Body of pancreas (tissue), 4 donors: ENCODE measurements around the gene CYSRT1. TPM values are rescaled to one million over a fixed set of nuclear protein-coding genes. Genes with fewer than 3 reads are reported as not detected.
A peak's percentile ranks its signal among the peaks of the same experiment; 100 is the strongest.
"Not testable (repeated sequence)": the region's sequence is repeated elsewhere in the genome, so short reads cannot be mapped to it uniquely, and the experiment has no call there.

ENCODE experiments used
- ATAC-seq: fragments of 150-250 bp; one replicate; pipeline ENCODE4 v1.9.1; 2016
- DNase-seq, 4 donors: peaks; one replicate each; pipeline ENCODE4 v3.0.0-alpha.2; 2019
- H3K27ac ChIP-seq, 4 donors: fragments of 200-600 bp; sonication (generic); 1 replicate in 3 of 4; 2 replicates in 1 of 4; pipeline versions ENCODE4 v1.5.1 to v1.6.1; 2016 to 2019; ENCODE audit warnings: mild to moderate bottlenecking in 1 of 4, mixed read lengths in 1 of 4, moderate library complexity in 1 of 4
- H3K27me3 ChIP-seq, 2 donors: fragments of 200-600 bp; sonication (generic); one replicate each; pipeline ENCODE4 v1.6.0; 2016; ENCODE audit warnings: mild to moderate bottlenecking in 1 of 2
- H3K36me3 ChIP-seq, 2 donors: fragments of 200-600 bp; sonication (generic); replicated peaks in 1 of 2; 2 replicates each; pipeline ENCODE4 v1.5.1; 2016; ENCODE audit warnings: low read depth in 2 of 2; ENCODE audit not compliant: insufficient read depth in 1 of 2
- H3K4me1 ChIP-seq: fragments of 200-600 bp; sonication (generic); one replicate; pipeline ENCODE4 v1.6.0; 2016
- H3K4me3 ChIP-seq, 2 donors: fragments of 200-600 bp; sonication (generic); 1 replicate in 1 of 2; 2 replicates in 1 of 2; pipeline ENCODE4 v1.5.1; 2016 to 2019
- H3K9me3 ChIP-seq, 3 donors: fragments of 200-600 bp; sonication (generic); 1 replicate in 2 of 3; 2 replicates in 1 of 3; pipeline ENCODE4 v1.5.1; 2016
- CTCF ChIP-seq, 7 experiments: fragments of 450-650 bp in 4 of 7; fragments of 200-600 bp in 3 of 7; sonication (generic) in 3 of 7; IDR thresholded peaks; one replicate each; pipeline ENCODE4 v1.5.1; 2016 to 2019; ENCODE audit warnings: antibody characterized with exemption in 7 of 7
- POLR2A ChIP-seq, 3 donors: fragments of 450-650 bp; IDR thresholded peaks; one replicate each; pipeline ENCODE4 v1.6.1; 2016; ENCODE audit warnings: antibody characterized with exemption in 3 of 3, mild to moderate bottlenecking in 2 of 3
- WGBS, 2 donors: methylation state at CpG; one replicate each; pipeline ENCODE4 v1.1.5; 2017; 5-methylcytosine and 5-hydroxymethylcytosine counted together
- intact Hi-C: fragments of 100-400 bp; cut with DNase I; formaldehyde crosslinking; loops from one replicate; pipeline ENCODE4 v1.15.1; 2023
- total RNA-seq, 2 donors: library from RNA; depleted of rRNA; stranded (reverse); fragments of >200 nt; gene quantifications; one replicate each; pipeline ENCODE4 v1.1.0, GENCODE V29; 2016

CYSRT1 gene
- total RNA-seq, 2 donors from 2014 or later = not detected

- no peak for TF ChIP-seq CTCF (IDR thresholded peaks at IDR 0.05)
- no peak for TF ChIP-seq POLR2A (IDR thresholded peaks at IDR 0.05)
- Histone ChIP-seq H3K9me3 (no peaks in the 10 kb centered on the region), H3K4me3 (no peak overlapping the region), H3K4me1 (peaks cover 37% of the 10 kb centered on the region), H3K36me3 (no peaks in the 10 kb centered on the region), H3K27me3 (peaks cover 0 to 14% of the 10 kb centered on the region in 2 donors), H3K27ac (peak overlapping the region in 2 of 4 donors; percentile 4 to 36)
- intact Hi-C loops = no loop called here
- no peak for DNase-seq
- no peak for ATAC-seq
- WGBS, 2 donors = 35% methylated on average over 11 of the region's 11 CpGs; no CpG with 5 or more reads in 1 of the 2 donors
Measured at GRCh38 chr9:137236936-137237421, 12.0 kb downstream of the CYSRT1 start.

GRCh38 chr9:137237759-137238726 lies 13.1 kb downstream of the CYSRT1 start:
- Histone ChIP-seq H3K9me3 (no peaks in the 10 kb centered on the region), H3K27me3 (peaks cover 0 to 13% of the 10 kb centered on the region in 2 donors), H3K27ac (peak overlapping the region in 3 of 4 donors; percentile 17 to 55 (median 36)), H3K4me1 (peaks cover 47% of the 10 kb centered on the region), H3K4me3 (no peak overlapping the region), H3K36me3 (no peaks in the 10 kb centered on the region)
- DNase-seq (peak in 3 of 4 donors; percentile 46 to 66 (median 60)), ATAC-seq (no peak)
- no peak for TF ChIP-seq CTCF (IDR thresholded peaks at IDR 0.05)
- peak in 1 of 3 donors; percentile 7 for TF ChIP-seq POLR2A (IDR thresholded peaks at IDR 0.05)
- WGBS, 2 donors = 48% methylated on average over 10 to 12 of the region's 13 CpGs
- intact Hi-C loops = no loop called here

GRCh38 chr9:137239541-137240200 lies 14.7 kb downstream of the CYSRT1 start:
- Histone ChIP-seq H3K27ac (peak overlapping the region; percentile 88 to 98 (median 91)), H3K4me1 (peaks cover 64% of the 10 kb centered on the region), H3K4me3 (peak overlapping the region in 1 of 2 donors; percentile 44)
- H3K9me3 ChIP-seq, H3K36me3 ChIP-seq, H3K27me3 ChIP-seq, DNase-seq, ATAC-seq, intact Hi-C loops: not testable (repeated sequence)
- WGBS, 2 donors = 48 to 62% methylated on average over 21 to 23 of the region's 27 CpGs

- ATAC-seq = peak; percentile 28
- Histone ChIP-seq H3K27ac (peak overlapping the region; percentile 88 to 98 (median 91)), H3K4me3 (peak overlapping the region; percentile 4 to 44), H3K27me3 (peaks cover 0 to 6% of the 10 kb centered on the region in 2 donors), H3K36me3 (no peaks in the 10 kb centered on the region), H3K4me1 (peaks cover 65% of the 10 kb centered on the region), H3K9me3 (no peaks in the 10 kb centered on the region)
- TF ChIP-seq POLR2A (IDR thresholded peaks at IDR 0.05) (no peak), CTCF (IDR thresholded peaks at IDR 0.05) (peak in 2 of 7 experiments; percentile 4 to 6)
- WGBS, 2 donors = 1% methylated on average over 58 of the region's 58 CpGs; no CpG with 5 or more reads in 1 of the 2 donors
- peak; percentile 76 to 85 (median 80) for DNase-seq
- intact Hi-C loops = no loop called here
Measured at GRCh38 chr9:137240318-137240840, 15.4 kb downstream of the CYSRT1 start.
